ENCODE results near the gene MAST2.

DNA sequence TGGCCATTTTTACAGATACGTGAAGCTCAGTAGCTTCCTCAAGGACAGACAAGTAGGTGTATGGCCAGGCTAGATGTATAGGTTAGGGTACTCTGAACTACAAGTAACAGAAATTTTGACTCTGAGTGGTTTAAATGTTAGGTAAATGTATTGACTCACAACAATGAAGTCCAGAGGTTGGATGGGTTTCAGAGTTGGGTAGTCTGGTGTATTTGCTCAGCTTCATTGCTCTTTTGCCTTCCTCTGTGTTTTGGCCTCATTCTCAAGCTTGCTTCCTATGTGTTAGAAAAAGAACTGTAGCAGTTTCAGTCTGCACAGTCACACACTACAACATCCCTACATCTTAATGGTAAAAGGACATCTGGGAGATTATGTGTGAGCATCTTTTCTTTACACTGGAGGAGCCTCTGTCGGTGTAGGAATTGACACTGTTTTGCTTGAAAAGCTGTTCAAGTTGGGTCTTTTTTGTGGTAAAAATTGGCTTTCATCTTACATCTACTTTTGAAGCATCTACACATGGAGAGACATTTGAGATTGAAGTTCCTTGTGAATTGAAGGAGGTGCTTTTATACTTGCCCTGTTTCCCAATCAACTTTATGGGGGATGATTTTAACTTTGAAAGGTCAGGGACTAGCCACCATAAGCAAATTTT, 64.4 kb downstream of the MAST2 start:
- TF ChIP-seq, protein P1, sequence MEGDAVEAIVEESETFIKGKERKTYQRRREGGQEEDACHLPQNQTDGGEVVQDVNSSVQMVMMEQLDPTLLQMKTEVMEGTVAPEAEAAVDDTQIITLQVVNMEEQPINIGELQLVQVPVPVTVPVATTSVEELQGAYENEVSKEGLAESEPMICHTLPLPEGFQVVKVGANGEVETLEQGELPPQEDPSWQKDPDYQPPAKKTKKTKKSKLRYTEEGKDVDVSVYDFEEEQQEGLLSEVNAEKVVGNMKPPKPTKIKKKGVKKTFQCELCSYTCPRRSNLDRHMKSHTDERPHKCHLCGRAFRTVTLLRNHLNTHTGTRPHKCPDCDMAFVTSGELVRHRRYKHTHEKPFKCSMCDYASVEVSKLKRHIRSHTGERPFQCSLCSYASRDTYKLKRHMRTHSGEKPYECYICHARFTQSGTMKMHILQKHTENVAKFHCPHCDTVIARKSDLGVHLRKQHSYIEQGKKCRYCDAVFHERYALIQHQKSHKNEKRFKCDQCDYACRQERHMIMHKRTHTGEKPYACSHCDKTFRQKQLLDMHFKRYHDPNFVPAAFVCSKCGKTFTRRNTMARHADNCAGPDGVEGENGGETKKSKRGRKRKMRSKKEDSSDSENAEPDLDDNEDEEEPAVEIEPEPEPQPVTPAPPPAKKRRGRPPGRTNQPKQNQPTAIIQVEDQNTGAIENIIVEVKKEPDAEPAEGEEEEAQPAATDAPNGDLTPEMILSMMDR (IDR thresholded peaks at IDR 0.05) = no peak
- TF ChIP-seq POLR2A (IDR thresholded peaks at IDR 0.05) = no peak

Data from lower leg skin (tissue), 3 donors.